ENCODE results near the gene KCNA2. TPM values are rescaled to one million over a fixed set of nuclear protein-coding genes. Genes with fewer than 3 reads are reported as not detected.

Gene KCNA2
- total and polyA plus RNA-seq, 2 of the 4 experiments (the other 2 are of a cell fraction), result not detected

DNA sequence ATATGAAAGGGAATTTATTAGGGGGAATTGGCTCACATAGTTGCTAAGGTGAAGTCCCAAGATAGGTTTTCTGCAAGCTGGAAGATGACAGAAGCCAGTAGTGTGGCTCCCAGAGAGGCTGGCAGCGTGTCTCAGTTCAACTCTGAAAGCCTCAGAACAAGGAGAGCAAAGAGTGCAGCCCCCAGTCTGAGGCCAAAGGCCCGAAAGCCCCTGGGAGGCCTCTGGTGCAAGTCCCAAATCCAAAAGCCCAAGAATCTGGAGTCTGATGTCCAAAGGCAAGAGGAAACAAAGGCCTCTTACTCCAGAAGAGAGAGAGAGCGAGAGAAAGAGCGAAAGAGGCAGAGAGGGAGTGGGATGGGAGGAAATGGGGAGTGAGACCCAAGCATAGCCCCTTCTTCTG lies 18.3 kb downstream of the KCNA2 start:
- no TSS peak for BruUV-seq (replicated peaks)

More for the DNA sequence above, 18.3 kb downstream of the KCNA2 start:
- TF ChIP-seq, protein P1, sequence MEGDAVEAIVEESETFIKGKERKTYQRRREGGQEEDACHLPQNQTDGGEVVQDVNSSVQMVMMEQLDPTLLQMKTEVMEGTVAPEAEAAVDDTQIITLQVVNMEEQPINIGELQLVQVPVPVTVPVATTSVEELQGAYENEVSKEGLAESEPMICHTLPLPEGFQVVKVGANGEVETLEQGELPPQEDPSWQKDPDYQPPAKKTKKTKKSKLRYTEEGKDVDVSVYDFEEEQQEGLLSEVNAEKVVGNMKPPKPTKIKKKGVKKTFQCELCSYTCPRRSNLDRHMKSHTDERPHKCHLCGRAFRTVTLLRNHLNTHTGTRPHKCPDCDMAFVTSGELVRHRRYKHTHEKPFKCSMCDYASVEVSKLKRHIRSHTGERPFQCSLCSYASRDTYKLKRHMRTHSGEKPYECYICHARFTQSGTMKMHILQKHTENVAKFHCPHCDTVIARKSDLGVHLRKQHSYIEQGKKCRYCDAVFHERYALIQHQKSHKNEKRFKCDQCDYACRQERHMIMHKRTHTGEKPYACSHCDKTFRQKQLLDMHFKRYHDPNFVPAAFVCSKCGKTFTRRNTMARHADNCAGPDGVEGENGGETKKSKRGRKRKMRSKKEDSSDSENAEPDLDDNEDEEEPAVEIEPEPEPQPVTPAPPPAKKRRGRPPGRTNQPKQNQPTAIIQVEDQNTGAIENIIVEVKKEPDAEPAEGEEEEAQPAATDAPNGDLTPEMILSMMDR (conservative IDR thresholded peaks at IDR 0.05; ENCODE audit: low read depth, low read length), result no peak
- TF ChIP-seq MAZ (IDR thresholded peaks at IDR 0.05; ENCODE audit: borderline replicate concordance, low read depth, low read length) (no peak), FOS (IDR thresholded peaks at IDR 0.05; ENCODE audit: low read depth, low read length) (no peak), NFE2L2 (IDR thresholded peaks at IDR 0.05; ENCODE audit: low read depth, low read length) (no peak), RFX5 (IDR thresholded peaks at IDR 0.05; ENCODE audit: low read depth, low read length) (no peak), CHD1 (IDR thresholded peaks at IDR 0.05; ENCODE audit: low read depth, low read length) (no peak), CEBPB (IDR thresholded peaks at IDR 0.05; ENCODE audit: low read depth, low read length) (no peak), MXI1 (IDR thresholded peaks at IDR 0.05; ENCODE audit: borderline replicate concordance, low read depth, low read length) (no peak)
- WGBS, 2 experiments (ENCODE audit: extremely low coverage in 2 of 2, insufficient read length in 1 of 2), result 0% methylated on average over 1 of the region's 4 CpGs; no CpG with 5 or more reads in 1 of the 2 experiments
- Histone ChIP-seq H4K20me1 (ENCODE audit: insufficient read depth, low read length) (no peaks in the 10 kb centered on the region), H4K5ac (ENCODE audit: low read depth, low read length) (no peak overlapping the region), H4K91ac (ENCODE audit: insufficient read depth, low read depth, low read length) (no peak overlapping the region), H2BK5ac (ENCODE audit: low read depth, low read length, poor library complexity, severe bottlenecking) (no peak overlapping the region), H3K27ac (ENCODE audit: insufficient read depth, low read length) (no peak overlapping the region), H3K56ac (ENCODE audit: extremely low read depth, insufficient read depth, low read length) (no peak overlapping the region), H2BK20ac (ENCODE audit: low read depth, low read length) (no peak overlapping the region), H2AK9ac (replicated peaks; ENCODE audit: low read depth, low read length, poor library complexity) (no peak overlapping the region), H2AK5ac (ENCODE audit: low read depth, low read length) (no peak overlapping the region), H3K9me3 (ENCODE audit: control insufficient read depth, insufficient read depth, low read length) (no peaks in the 10 kb centered on the region), H3K18ac (ENCODE audit: low read depth, low read length) (no peak overlapping the region), H3K9ac (ENCODE audit: low read depth, low read length) (no peak overlapping the region), H3K14ac (replicated peaks; ENCODE audit: low read depth, low read length) (no peak overlapping the region), H3K79me1 (ENCODE audit: low read depth in 1 of 2, low read length in 2 of 2) (no peaks in the 10 kb centered on the region), H3K4me2 (ENCODE audit: low read depth, low read length) (no peak overlapping the region), H2BK15ac (ENCODE audit: low read depth, low read length) (no peak overlapping the region), H4K8ac (ENCODE audit: low read depth in 2 of 2, low read length in 2 of 2) (no peak overlapping the region), H3K9me1 (ENCODE audit: insufficient read depth, low read length) (no peaks in the 10 kb centered on the region), H3K36me3 (ENCODE audit: control insufficient read depth, insufficient read depth, low read length) (no peaks in the 10 kb centered on the region), H3K4me3 (ENCODE audit: insufficient read depth, low read depth, low read length) (no peak overlapping the region), H3K27me3 (ENCODE audit: control insufficient read depth, insufficient read depth, low read length) (peaks cover 3% of the 10 kb centered on the region), H2BK120ac (ENCODE audit: low read depth, low read length) (no peak overlapping the region), H3K4ac (ENCODE audit: low read depth, low read length) (no peak overlapping the region), H2AFZ (replicated peaks; ENCODE audit: low read length, poor library complexity) (no peak overlapping the region), H3K4me1 (ENCODE audit: control insufficient read depth, insufficient read depth, low read length) (no peaks in the 10 kb centered on the region), H3K23ac (ENCODE audit: low read depth, low read length) (no peak overlapping the region)
- POLR2A ChIA-PET (ENCODE audit: unreplicated experiment), result no interaction called here
- no peak for DNase-seq
- in situ Hi-C loops (cut with MboI; ENCODE audit: low sequenced_read_pairs), result no loop called here
- CTCF ChIA-PET, result no interaction called here
- intact Hi-C loops (cut with micrococcal nuclease), result no loop called here
- dilution Hi-C loops (cut with HindIII; ENCODE audit: low sequenced_read_pairs, unreplicated experiment), result no loop called here
- ATAC-seq (ENCODE audit: low read depth), result no peak

Measured in IMR-90 (cell line).